ENCODE results near the gene APBA2.

The APBA2 gene

GRCh38 chr15:28986108-28986507 is 100.3 kb downstream of the APBA2 start:
- no peak for DNase-seq

- no peak for DNase-seq
These were observed 101.0 kb downstream of the APBA2 start for GRCh38 chr15:28986726-28987125.

- DNase-seq: no peak
These were observed 101.6 kb downstream of the APBA2 start for GRCh38 chr15:28987337-28987736.

- peak; percentile 79 for DNase-seq
These were observed 103.6 kb downstream of the APBA2 start for GRCh38 chr15:28989239-28989830.

- DNase-seq: no peak
These were observed 104.1 kb downstream of the APBA2 start for GRCh38 chr15:28989896-28990295.

GRCh38 chr15:28990390-28990789 is 104.6 kb downstream of the APBA2 start:
- no peak for DNase-seq

- DNase-seq: no peak
These were observed 105.7 kb downstream of the APBA2 start for GRCh38 chr15:28991236-28992171.

GRCh38 chr15:28992336-28992864 is 106.6 kb downstream of the APBA2 start:
- no peak for DNase-seq

- no peak for DNase-seq
These were observed 107.4 kb downstream of the APBA2 start for GRCh38 chr15:28993051-28993719.

- DNase-seq: no peak
These were observed 107.9 kb downstream of the APBA2 start for GRCh38 chr15:28993720-28994053.

GRCh38 chr15:28994142-28994830 is 108.5 kb downstream of the APBA2 start:
- DNase-seq: no peak

GRCh38 chr15:28994831-28995596 is 109.2 kb downstream of the APBA2 start:
- DNase-seq: no peak

GRCh38 chr15:28995705-28996104 is 109.9 kb downstream of the APBA2 start:
- DNase-seq: no peak

- no peak for DNase-seq
These were observed 110.5 kb downstream of the APBA2 start for GRCh38 chr15:28996289-28996688.

GRCh38 chr15:28996953-28997352 is 111.2 kb downstream of the APBA2 start:
- no peak for DNase-seq

GRCh38 chr15:28997791-28998190 is 112.0 kb downstream of the APBA2 start:
- DNase-seq: no peak

GRCh38 chr15:28998511-28998910 is 112.7 kb downstream of the APBA2 start:
- no peak for DNase-seq

- no peak for DNase-seq
These were observed 117.5 kb downstream of the APBA2 start for GRCh38 chr15:29003191-29003839.

- DNase-seq: no peak
These were observed 118.1 kb downstream of the APBA2 start for GRCh38 chr15:29003840-29004233.

GRCh38 chr15:29005931-29006330 is 120.2 kb downstream of the APBA2 start:
- DNase-seq: no peak

- DNase-seq: no peak
These were observed 123.1 kb downstream of the APBA2 start for GRCh38 chr15:29008846-29009245.

GRCh38 chr15:29012097-29012496 is 126.3 kb downstream of the APBA2 start:
- DNase-seq: no peak
